GM18870 (cell line): ENCODE measurements around the gene ATP2A3.

Source experiments
- ATAC-seq: cut with Tn5 transposase; IDR thresholded peaks from one replicate; pipeline ENCODE4 v1.9.1; 2021; ENCODE audit warnings: moderate library complexity; ENCODE audit not compliant: unreplicated experiment

The ATP2A3 gene

DNA sequence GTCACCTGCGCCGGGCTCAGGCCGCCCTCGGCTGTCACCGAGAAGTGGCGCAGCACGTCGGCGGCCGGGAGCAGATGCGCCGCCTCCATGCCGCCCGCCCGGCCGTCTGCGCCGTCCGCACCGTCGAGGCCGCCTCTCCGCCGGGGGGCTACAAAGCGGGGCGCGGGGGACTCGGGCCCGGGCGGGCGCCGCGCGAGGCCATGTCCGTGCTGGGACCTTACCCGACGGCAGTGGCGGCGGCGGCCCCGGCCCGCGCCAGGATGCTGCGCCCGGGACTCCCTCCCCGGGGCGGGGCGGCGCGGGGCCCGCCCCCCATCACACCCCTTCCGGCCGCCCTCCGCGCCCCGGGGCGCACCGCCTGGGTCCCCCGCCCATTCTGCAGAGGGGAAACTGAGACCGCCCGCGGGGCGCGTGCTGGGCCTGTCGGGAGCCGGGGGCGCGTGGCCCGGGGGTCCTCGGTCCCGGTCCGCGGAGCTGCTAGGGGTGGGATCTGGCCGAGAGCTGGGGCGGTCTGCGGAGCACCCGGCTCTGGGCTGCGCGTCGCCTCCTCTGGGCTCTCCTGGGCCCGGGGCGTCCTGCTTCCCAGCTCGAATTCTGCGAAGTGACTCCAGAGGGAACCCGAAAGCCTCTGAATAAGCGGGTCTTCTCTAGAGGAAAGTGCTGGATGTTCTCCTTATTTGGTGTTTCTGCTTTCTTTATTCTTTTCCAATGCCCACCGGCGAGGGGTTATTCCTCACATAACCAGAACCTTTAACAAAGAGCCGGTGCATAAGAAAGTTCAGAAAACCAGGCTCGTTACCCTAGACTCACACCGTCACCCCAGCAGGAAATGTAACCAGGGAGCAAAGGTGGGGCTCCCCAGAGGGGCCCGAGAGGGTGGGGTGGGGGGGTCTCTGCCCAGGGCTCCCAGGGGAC lies at the start of gene ATP2A3:
ATP2A3 (minus strand) TSS at position 235 of the 915 bp plus-strand sequence; CDS start at position 89, 146 bp downstream.
- ATAC-seq, result no peak

DNA sequence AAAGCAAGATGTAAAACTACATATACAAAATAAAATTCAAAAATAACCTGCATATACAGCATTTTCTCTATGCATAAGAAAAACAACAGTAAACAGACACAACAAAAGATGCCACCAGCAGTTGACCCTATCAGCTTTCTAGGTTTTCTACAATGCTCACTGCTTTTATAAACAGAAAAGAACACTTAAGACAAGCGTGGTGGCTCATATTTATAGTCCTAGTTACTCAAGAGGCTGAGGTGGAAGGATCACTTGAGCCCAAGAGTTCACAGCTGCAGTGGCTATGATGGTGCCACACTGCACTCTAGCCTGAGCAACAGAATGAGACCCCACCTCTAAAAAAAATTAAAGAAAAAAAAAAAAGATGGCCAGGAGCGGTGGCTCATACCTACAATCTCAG lies 46.5 kb upstream of the ATP2A3 start:
- ATAC-seq, result no peak

DNA sequence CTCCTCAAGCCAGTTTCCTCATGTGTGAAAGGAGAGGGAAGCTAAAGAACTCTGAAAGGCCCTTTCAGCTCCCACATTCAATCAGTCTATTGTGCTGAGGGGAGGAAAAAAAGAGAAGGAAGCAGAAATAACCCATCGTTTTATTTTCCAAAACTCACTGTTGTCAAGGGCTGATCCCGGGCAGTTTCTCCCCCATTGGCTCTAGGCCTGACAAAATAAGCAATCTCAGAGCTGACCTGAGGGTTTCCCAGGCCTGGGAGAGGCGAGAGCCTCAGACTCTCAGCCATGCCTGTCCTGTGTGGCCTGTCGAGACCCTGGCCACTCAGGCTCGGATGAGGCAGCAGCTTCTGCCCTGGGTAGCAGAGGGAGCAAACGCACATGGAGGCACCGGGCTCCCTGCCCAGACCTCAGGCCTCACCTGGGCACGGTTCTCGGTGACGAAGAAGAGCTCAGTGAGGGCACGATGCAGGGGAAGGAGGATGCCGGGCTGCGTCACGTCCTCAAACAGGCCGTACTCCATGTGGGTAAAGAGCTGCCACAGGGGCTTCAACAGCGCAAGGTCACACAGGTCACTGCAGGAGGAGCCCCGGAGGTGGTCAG lies 45.0 kb upstream of the ATP2A3 start:
- no peak for ATAC-seq

DNA sequence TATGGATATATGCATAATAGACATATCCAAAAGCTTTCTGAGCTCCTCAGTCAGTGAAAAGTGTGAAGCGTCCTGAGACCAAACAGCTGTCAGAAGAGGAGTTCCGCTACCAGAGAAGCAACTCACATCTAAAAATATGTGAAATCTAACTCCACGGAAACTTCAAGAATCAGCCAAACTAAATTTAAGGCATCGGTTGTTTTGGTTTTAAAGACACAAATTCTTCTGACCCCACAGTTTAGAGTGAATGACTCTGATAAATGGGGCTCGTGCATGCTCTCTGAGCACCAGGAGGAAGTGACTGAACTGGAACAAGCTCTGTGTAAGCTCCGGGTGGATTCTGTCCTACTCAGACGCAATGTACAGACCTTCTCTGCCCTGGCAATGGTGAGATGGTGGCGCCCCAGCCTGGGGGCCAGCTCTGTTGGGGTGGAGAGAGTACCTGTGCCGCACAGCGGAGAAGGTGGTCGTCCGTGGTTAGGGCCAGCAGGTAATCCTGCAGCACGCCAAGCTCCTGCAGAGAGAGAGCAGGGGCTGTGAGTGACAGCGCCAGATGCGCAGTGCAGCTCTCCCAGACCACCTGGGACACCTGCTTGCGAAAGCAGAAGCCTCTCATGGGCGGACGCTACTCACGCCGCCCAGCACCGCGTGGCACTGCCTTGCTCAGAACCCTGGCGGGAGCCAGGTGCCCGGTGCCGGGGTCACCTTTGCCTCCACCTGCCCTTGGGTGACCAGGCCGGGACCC lies 44.4 kb upstream of the ATP2A3 start:
- ATAC-seq, result no peak

DNA sequence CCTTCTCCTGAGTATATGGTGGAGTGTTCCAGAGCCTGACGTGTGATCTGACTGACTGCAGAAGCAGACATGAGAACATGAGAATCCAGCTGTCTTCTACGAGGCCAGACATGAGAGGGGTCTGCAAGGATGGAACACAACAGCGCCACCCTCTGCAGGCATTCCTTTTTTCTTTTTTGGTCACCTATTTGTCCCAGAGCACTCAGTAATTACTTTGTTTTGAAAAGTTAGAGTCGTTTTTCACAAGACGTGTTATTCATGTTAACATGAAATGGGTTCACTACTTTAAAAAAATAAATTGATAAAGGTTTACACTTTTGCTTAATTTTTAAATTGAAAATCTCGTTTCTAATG lies 43.8 kb upstream of the ATP2A3 start:
- no peak for ATAC-seq

DNA sequence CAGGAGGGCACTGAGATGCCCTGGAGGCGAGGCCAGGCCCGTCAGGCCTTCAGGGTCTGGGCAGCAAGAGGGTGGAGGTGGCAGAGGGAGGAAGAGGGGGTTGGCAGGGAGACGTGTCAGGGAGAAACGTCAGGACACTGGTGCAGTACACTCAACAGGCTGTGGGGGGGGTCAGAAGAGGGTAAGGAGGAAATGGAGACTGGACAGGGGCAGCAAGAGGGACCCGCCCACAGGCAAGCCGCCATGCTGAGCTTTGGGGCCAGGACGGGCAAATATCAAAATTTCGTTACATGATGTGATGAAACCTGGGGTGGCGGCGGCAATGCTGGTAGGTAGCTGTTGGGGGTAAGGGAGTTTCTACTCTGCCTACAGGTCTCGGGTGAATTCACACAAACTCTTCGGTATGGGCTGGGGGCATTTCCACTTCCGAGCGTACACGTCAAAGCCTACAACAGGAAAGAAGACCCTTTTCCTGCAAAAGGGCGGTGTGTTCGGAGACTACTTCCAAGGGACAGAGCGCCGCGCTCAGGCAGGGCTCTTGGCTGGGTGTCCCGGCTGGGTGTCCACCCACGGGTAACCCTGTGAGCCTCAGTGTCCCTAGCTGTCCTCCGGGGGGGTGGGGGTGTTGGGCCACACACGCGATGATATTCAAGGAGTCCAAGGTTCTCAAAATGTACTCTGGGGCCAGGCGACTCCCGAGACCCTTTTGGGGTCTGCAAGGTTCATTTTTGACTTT lies 43.3 kb upstream of the ATP2A3 start:
- ATAC-seq, result no peak

DNA sequence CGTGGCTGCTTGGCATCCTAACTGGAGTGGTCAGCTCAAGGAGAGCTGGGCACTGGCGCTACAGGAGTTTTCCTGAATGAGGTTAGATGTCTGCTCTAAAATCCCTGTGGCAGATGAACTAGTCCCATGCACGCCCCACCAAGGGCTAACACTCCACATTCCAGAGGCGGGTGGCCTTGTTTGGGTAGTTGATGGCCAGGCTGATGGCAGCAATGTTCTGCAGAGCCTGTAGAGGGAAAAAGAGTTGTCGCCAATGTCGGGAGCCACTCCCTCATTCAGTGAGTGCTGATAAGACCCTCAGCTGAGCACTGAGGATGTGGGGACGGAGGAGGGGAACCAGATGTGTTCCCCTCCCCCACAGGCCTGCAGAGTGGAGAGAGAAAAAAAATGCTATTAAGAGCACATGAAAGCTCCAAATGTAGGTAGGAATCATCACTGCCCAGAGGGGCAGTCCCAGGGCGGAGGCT lies 42.5 kb upstream of the ATP2A3 start:
- ATAC-seq, result no peak

DNA sequence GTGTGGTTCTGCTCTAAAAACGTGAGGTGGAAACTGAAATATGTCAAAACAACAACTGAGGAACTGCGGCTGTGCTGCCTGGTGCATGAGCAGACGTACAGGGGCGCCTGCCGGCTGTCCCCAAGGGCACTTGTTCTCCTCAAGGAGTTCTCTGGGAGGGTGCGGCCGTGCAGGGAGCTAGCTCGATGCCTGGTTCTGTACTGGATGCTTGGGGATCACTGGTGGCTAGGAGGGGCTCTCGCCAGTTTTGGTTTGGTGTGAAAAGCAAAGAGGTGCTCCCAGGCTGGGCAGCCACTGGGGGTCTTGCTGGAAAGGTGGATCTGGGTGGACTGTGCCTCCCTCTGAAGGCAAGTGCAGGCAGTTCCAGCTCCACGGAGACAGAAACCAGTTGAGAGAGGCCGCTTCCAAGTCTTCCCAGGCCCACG lies 41.9 kb upstream of the ATP2A3 start:
- ATAC-seq, result no peak

DNA sequence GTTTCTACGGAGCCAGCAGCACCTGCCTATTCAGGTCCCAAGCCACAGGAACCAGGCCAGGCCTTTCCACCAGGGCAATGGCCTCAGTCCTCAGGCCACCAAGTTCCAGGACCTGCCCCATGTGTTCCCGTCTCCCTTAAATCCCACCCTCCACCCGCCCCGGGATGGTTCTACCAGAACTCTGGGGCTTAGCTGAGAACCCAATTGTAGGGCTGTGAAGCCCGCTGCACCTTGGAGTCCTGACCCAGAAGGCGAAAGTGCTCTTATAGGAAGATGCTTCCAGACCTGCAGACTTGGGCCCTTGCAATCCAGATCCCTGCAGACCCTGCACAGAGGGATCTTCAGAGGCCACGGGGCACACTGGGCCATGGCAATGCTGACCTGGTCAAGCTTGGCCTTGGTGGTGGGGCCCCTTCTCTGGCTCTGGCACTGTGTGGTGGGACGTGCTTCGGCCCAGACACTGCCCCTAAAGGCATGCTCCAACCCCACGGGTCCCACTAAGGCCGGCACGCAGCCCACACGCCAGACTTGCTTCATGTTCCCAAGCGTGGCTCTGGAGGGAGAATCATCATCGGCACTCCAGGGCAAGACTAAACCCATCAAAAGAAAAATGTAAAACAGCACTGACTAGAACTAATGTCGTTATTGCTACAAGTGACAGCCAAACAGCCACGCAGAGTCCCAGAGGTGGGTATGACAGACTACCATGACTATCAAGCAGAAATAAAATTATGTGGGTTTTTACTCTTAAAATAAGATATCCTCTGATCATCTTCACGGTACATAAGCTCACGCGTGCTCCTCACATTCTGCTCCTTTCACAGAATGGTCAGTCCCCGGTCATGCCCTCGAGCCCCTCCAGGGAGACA lies 41.3 kb upstream of the ATP2A3 start:
- ATAC-seq, result no peak

DNA sequence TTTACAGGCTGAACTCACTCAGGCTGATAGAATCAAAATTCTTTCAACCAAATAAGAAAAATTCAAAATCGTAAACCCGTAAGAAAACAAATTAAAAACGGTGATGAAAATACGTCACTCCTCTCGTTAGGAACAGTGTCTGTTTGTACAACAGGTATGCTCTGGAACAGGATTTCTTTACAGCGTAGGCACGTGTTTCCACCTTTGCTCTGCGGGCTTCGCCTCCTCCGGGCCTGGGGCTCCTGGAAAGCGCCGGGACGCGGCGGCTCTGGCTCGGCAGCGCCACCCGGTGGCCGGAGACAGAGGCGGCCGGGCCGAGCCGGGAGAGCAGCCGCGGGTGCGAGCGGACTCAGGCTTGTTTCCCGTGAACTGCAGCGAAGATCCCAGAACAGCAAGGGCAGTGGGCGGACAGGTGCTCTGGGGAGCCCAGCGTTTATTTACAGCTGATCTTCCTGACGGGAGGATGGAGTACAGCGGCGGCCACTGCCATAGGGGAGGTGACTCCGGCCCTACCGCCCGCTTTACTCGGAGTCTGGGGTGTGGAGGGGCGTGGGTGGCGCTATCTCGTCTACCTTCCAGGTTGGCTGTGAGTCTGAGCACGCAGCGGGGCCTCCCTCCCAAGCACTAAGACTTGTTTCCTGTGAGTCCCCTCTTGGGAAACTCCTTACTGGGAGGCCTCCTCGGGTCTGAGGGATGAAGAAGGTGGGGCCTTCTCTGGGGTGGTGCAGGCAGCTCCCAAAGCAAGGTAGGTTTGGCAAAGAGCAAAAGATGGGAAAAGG lies 40.5 kb upstream of the ATP2A3 start:
- no peak for ATAC-seq

DNA sequence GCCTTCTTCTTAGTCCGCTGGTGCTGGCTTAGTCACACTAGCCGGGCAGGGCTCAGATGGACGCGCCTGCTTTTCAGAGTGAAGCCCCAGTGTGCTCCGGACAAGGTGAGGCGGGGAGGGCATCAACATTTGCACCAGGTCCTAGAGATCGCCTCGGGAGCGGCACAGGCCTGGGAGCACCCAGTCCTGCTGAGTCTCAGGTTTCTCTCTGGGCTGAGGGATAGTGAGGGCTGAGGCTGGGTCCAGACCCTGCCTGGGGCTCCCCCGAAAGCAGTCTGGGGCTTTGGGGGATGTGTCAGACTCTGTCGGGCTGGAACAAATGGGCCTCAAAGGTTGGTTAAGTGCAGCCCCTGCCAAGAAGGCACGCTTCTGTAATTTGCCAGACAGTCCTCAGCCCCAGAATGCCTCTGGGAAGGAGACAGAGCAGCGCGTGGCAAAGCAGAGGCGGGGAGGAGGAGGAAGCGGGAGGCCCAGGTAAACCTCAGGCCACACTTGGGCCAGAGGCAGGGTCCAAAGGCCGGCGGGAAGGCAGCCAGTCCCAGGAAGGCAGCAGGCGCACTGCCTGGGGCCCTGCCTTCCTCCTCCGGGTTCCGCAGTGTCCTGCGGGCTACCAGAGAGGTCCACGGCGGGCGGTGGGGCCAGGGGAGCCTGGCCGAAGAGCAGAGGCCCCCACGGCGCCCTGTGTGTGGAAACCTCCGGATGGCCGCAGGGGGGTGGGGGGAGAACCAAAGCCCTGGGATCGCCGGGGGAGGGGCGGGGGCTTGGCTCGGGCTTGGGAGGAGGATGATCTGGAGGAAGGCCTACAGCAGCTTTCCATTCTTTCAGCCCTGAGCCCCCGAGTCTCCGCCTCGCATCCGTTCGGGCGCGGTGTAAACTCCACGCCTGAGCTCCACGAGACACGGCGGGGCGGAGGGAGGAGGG lies 39.5 kb upstream of the ATP2A3 start:
- ATAC-seq, result no peak

DNA sequence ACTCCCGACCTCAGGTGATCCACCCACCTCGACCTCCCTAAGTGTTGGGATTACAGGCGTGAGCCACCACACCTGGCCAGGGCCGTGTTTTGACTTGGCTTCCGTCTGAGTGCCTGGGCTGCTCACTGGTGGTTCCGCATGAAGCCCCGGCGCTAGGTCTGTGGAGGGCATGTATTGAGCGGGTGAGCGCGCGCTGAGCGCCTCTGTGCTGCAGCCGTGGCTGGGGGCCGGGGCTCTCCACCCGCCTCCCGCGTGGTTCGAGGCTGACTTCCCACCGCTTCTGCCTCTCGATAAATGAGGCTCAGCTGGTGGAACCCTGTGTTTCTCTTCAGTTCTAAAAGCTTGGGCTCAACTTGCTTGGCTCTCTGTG lies 38.9 kb upstream of the ATP2A3 start:
- ATAC-seq, result no peak

DNA sequence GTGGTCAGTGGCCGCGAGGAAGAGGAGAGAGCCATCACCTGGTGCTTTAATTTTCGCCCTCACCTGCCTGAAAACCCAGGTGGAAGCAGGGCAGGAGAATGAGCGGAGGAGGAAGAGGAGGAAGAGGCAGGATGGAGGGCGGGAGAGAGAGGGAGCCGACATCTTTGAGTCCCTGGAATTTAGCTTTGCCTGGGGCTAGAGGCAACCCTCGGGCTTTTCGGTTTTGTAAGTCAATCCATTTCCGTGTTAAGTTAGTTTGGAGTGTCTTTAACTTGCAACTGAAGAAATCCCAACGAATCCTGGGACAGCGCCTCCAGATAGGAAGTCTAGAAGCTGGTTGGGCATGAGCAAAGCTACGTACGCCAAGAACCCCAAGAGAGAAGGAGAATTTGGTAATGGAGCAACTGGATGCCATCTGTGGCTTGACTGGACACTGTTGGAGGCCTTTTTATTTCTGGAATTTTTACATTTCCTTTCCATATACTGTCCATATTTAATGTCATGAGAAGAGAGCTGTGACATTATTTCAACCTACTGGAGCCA lies 36.9 kb upstream of the ATP2A3 start:
- no peak for ATAC-seq

DNA sequence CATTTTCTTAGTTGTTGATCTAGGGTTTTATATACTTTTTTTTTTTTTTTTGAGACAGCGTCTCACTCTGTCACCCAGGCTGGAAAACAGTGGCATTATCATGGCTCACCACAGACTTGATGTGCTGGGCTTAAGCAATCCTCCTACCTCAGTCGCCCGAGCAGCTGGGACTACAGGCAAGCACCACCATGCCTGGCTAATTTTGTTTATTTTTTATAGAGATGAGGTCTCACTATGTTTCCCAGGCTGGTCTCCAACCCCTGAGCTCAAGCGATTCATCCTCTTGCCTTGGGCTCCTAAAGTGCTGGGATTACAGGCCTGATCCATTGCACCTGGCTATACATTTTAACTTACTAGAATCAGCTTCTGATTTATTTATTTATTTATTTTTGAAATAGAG lies 34.2 kb upstream of the ATP2A3 start:
- no peak for ATAC-seq

DNA sequence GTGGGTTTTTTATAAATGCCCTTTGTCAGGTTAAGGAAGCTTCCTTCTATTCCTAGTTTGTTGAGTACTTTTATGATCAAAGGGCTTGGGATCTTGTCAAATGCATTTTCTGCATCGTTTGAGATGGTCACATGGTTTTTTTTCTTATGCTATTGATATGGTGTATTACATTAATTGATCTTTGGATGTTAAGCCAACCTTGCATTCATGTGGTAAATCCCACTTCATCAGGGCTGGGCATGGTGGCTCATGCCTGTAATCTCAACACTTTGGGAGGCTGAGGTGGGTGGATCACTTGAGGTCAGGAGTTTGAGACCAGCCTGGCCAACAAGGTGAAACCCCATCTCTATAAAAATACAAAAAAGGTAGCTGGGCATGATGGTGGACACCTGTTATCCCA lies 30.8 kb upstream of the ATP2A3 start:
- no peak for ATAC-seq

DNA sequence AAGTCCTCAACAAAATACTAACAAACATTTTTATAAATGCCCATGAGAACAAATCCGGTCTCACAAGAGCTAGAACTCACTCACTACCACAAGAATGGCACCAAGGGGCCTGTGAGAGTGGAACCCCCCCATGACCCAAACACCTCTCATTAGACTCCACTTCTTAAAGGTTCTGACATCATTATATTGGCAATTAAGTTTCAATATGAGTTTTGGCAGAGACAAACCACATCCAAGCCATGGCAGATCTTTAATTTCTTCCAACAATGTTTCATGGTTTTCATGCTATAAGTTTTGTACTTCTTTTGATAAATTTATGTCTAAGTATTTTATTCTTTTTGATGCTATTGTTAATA lies 30.0 kb upstream of the ATP2A3 start:
- no peak for ATAC-seq

DNA sequence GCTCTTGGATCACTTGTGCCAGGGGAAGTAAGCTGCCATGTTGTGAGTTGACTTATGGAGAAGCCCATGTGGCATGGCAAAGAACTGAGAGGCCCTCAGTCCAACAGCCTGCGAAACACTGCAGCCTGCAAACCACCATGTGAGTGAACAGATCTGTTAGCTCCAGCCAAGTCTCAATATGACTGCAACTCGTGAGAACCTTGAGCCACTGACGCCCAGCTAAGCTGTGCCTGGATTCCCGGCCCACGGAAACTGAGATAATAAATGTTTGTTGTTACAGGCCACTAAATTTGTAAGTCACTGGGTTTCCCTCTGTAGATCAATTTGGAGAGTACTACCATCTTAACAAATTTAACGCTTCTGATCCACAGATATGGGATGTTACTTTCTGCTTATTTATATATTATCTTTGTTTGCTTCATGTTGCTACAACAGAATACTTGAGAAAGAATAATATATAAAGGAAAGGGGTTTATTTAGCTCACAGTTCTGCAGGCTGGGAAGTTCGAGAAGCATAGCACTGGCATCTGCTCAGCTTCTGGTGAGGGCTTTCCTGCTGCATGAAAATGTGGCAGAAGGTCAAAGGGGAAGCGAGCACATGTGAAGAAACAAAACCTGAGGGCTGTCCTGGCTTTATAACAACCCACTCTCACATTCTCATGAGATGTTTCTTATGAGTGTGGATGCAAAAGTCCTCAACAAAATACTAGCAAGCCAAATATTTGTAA lies 29.4 kb upstream of the ATP2A3 start:
- ATAC-seq, result no peak
